HFFc6 (cell line): ENCODE measurements around the gene GNRH2. TPM values are rescaled to one million over a fixed set of nuclear protein-coding genes. Genes with fewer than 3 reads are reported as not detected.
A peak's percentile ranks its signal among the peaks of the same experiment; 100 is the strongest.
"Not testable (repeated sequence)": the region's sequence is repeated elsewhere in the genome, so short reads cannot be mapped to it uniquely, and the experiment has no call there.

ENCODE experiments used
- DNase-seq: peaks from one replicate; pipeline ENCODE4 v3.0.0-alpha.2; 2018
- H3K27ac Mint-ChIP-seq: 2 replicates; pipeline ENCODE4 v1.8.0; 2020; ENCODE audit warnings: mild to moderate bottlenecking, mixed read lengths
- H3K27me3 Mint-ChIP-seq: 2 replicates; pipeline ENCODE4 v1.8.0; 2021; ENCODE audit warnings: mild to moderate bottlenecking, moderate library complexity, mixed read lengths; ENCODE audit not compliant: insufficient read depth
- H3K36me3 Mint-ChIP-seq: 2 replicates; pipeline ENCODE4 v1.8.0; 2021; ENCODE audit warnings: low read depth, mixed read lengths
- H3K4me1 Mint-ChIP-seq: 2 replicates; pipeline ENCODE4 v1.8.0; 2020; ENCODE audit warnings: low read depth, mixed read lengths
- H3K4me3 Mint-ChIP-seq: 2 replicates; pipeline ENCODE4 v1.8.0; 2020; ENCODE audit warnings: mild to moderate bottlenecking, moderate library complexity, mixed read lengths
- H3K9me3 Mint-ChIP-seq: 2 replicates; pipeline ENCODE4 v1.8.0; 2020; ENCODE audit warnings: mild to moderate bottlenecking, mixed read lengths
- CTCF ChIP-seq: fragments of 200-600 bp; sonication (generic); IDR thresholded peaks from 2 replicates; pipeline ENCODE4 v1.5.0; 2021; ENCODE audit warnings: antibody characterized with exemption, mild to moderate bottlenecking
- total RNA-seq, 6 experiments: library from RNA; stranded (reverse); fragmentation: NEBNext Ultra II Directional; extraction: Animal tissue kit (Norgen Biotek cat#: 25700); gene quantifications; 2 replicates in 1 of 6; 3 replicates in 5 of 6; pipeline ENCODE4 v1.2.3, GENCODE V29; 2021

The GNRH2 gene
- total RNA-seq, 6 experiments from 2014 or later: 0.26 TPM; not detected in 5

GRCh38 chr20:3046677-3047462, 3.4 kb downstream of the GNRH2 start:
- H3K9me3 Mint-ChIP-seq: no peaks in the 10 kb centered on the region
- H3K4me3 Mint-ChIP-seq: peak overlapping the region; percentile 92
- peaks cover 12% of the 10 kb centered on the region for H3K36me3 Mint-ChIP-seq
- H3K4me1 Mint-ChIP-seq: peaks cover 22% of the 10 kb centered on the region
- H3K27me3 Mint-ChIP-seq: peaks cover 1% of the 10 kb centered on the region; the same call in 1 of the 2 replicates
- H3K27ac Mint-ChIP-seq: no peak overlapping the region; the same call in 1 of the 2 replicates
- TF ChIP-seq CTCF: no peak
- DNase-seq: no peak

- TF ChIP-seq CTCF: no peak
- peaks cover 1% of the 10 kb centered on the region; the same call in 1 of the 2 replicates for H3K27me3 Mint-ChIP-seq
- no peak for DNase-seq
These were observed 4.3 kb downstream of the GNRH2 start for GRCh38 chr20:3047486-3048419.

GRCh38 chr20:3051385-3052019, 8.1 kb downstream of the GNRH2 start:
- no peak overlapping the region for H3K4me3 Mint-ChIP-seq
- peaks cover 7% of the 10 kb centered on the region for H3K4me1 Mint-ChIP-seq
- H3K36me3 Mint-ChIP-seq: peaks cover 10% of the 10 kb centered on the region
- no peak for DNase-seq
- H3K27ac Mint-ChIP-seq: no peak overlapping the region
- no peak for TF ChIP-seq CTCF
- no peaks in the 10 kb centered on the region for H3K9me3 Mint-ChIP-seq
- H3K27me3 Mint-ChIP-seq: peaks cover 7% of the 10 kb centered on the region

More at GRCh38 chr20:3047486-3048419, 4.3 kb downstream of the GNRH2 start:
- H3K4me3 Mint-ChIP-seq: peak overlapping the region; percentile 92
- peaks cover 15% of the 10 kb centered on the region for H3K4me1 Mint-ChIP-seq
- no peaks in the 10 kb centered on the region for H3K9me3 Mint-ChIP-seq
- H3K27ac Mint-ChIP-seq: no peak overlapping the region
- H3K36me3 Mint-ChIP-seq: peaks cover 10% of the 10 kb centered on the region

GRCh38 chr20:3059489-3059888, 16.1 kb downstream of the GNRH2 start:
- no peak for TF ChIP-seq CTCF
- H3K27me3 Mint-ChIP-seq: peaks cover 14% of the 10 kb centered on the region
- DNase-seq: no peak
- H3K27ac Mint-ChIP-seq: no peak overlapping the region
- no peaks in the 10 kb centered on the region for H3K9me3 Mint-ChIP-seq
- H3K4me1 Mint-ChIP-seq: no peaks in the 10 kb centered on the region
- H3K4me3 Mint-ChIP-seq: no peak overlapping the region
- H3K36me3 Mint-ChIP-seq: no peaks in the 10 kb centered on the region

GRCh38 chr20:3064119-3064518, 20.7 kb downstream of the GNRH2 start:
- not testable (repeated sequence) for H3K27ac Mint-ChIP-seq, H3K9me3 Mint-ChIP-seq, DNase-seq, H3K4me3 Mint-ChIP-seq, H3K36me3 Mint-ChIP-seq
- Mint-ChIP-seq H3K27me3 (peaks cover 10% of the 10 kb centered on the region), H3K4me1 (peaks cover 27% of the 10 kb centered on the region)
